Measurements from ENCODE around the gene INHA.

GRCh38 chr2:219527472-219527871 is 44.6 kb upstream of the INHA start:
- TF ChIP-seq CTCF (IDR thresholded peaks at IDR 0.05) (no peak), POLR2A (IDR thresholded peaks at IDR 0.05) (no peak)
